PC-9 (cell line): Measurements from ENCODE around the gene NCOA4.
"Not testable (repeated sequence)": the region's sequence is repeated elsewhere in the genome, so short reads cannot be mapped to it uniquely, and the experiment has no call there.

Experiments used
- EZH2 ChIP-seq: fragments of 200-600 bp; sonication (generic); IDR thresholded peaks from 2 replicates; pipeline ENCODE4 v1.8.0; 2017; ENCODE audit warnings: antibody characterized with exemption, low read depth
- TF ChIP-seq, protein P1 (sequence below): fragments of 200-600 bp; sonication (generic); conservative IDR thresholded peaks from 2 replicates; pipeline ENCODE4 v1.6.1; 2017; ENCODE audit warnings: mixed run types, antibody characterized with exemption, mild to moderate bottlenecking, moderate library complexity

DNA sequence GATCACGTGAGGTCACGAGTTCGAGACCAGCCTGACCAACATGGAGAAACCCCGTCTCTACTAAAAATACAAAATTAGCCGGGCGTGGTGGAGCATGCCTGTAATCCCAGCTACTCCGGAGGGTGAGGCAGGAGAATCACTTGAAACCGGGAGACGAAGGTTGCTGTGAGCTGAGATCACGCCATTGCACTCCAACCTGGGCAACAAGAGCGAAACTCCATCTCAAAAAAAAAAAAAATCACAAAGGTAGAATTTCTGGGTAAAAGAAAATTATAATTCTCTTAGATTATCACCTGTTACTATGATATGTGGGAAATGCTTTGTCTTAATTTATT lies 19.0 kb upstream of the NCOA4 start:
- TF ChIP-seq, protein P1, sequence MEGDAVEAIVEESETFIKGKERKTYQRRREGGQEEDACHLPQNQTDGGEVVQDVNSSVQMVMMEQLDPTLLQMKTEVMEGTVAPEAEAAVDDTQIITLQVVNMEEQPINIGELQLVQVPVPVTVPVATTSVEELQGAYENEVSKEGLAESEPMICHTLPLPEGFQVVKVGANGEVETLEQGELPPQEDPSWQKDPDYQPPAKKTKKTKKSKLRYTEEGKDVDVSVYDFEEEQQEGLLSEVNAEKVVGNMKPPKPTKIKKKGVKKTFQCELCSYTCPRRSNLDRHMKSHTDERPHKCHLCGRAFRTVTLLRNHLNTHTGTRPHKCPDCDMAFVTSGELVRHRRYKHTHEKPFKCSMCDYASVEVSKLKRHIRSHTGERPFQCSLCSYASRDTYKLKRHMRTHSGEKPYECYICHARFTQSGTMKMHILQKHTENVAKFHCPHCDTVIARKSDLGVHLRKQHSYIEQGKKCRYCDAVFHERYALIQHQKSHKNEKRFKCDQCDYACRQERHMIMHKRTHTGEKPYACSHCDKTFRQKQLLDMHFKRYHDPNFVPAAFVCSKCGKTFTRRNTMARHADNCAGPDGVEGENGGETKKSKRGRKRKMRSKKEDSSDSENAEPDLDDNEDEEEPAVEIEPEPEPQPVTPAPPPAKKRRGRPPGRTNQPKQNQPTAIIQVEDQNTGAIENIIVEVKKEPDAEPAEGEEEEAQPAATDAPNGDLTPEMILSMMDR, result not testable (repeated sequence)
- not testable (repeated sequence) for TF ChIP-seq EZH2
